ENCODE measurements around the gene SH3RF3.

- TF ChIP-seq CTCF (IDR thresholded peaks at IDR 0.05) (peak; percentile 82 to 94 (median 92)), EP300 (IDR thresholded peaks at IDR 0.05) (no peak)
These were observed 873 bp upstream of the SH3RF3 start for GRCh38 chr2:109128048-109128615.

Measured in upper lobe of left lung (tissue), 4 donors.